Inferior parietal cortex (tissue), 1 donor: Measurements from ENCODE around the gene ITPK1.

Experiments
- DNase-seq: peaks from one replicate; pipeline ENCODE4 v3.0.0-alpha.2; 2016; ENCODE audit errors: extremely low spot score

The ITPK1 gene

GRCh38 chr14:93028724-93029076 lies 87.0 kb downstream of the ITPK1 start:
- DNase-seq, result no peak

- no peak for DNase-seq
Observed at GRCh38 chr14:93027810-93028723, 87.7 kb downstream of the ITPK1 start.

GRCh38 chr14:93026339-93026738 lies 89.4 kb downstream of the ITPK1 start:
- DNase-seq, result no peak

- no peak for DNase-seq
Observed at GRCh38 chr14:93025055-93025454, 90.7 kb downstream of the ITPK1 start.

GRCh38 chr14:93024493-93024892 lies 91.2 kb downstream of the ITPK1 start:
- no peak for DNase-seq

GRCh38 chr14:93023802-93024434 lies 91.8 kb downstream of the ITPK1 start:
- no peak for DNase-seq

- DNase-seq, result no peak
Observed at GRCh38 chr14:93023039-93023438, 92.7 kb downstream of the ITPK1 start.

GRCh38 chr14:93019970-93020369 lies 95.8 kb downstream of the ITPK1 start:
- peak; percentile 79 for DNase-seq

GRCh38 chr14:93019367-93019843 lies 96.3 kb downstream of the ITPK1 start:
- DNase-seq, result no peak

- no peak for DNase-seq
Observed at GRCh38 chr14:93018366-93018765, 97.4 kb downstream of the ITPK1 start.

GRCh38 chr14:93017898-93018297 lies 97.8 kb downstream of the ITPK1 start:
- no peak for DNase-seq

GRCh38 chr14:93017301-93017797 lies 98.4 kb downstream of the ITPK1 start:
- DNase-seq, result no peak

GRCh38 chr14:93016275-93016845 lies 99.4 kb downstream of the ITPK1 start:
- DNase-seq, result no peak

- DNase-seq, result no peak
Observed at GRCh38 chr14:93015505-93015904, 100.2 kb downstream of the ITPK1 start.

- no peak for DNase-seq
Observed at GRCh38 chr14:93015064-93015463, 100.7 kb downstream of the ITPK1 start.

GRCh38 chr14:93014058-93015023 lies 101.4 kb downstream of the ITPK1 start:
- no peak for DNase-seq

GRCh38 chr14:93012951-93013719 lies 102.6 kb downstream of the ITPK1 start:
- no peak for DNase-seq

- no peak for DNase-seq
Observed at GRCh38 chr14:93012506-93012905, 103.2 kb downstream of the ITPK1 start.

- DNase-seq, result peak; percentile 74
Observed at GRCh38 chr14:93011650-93012325, 103.9 kb downstream of the ITPK1 start.

- DNase-seq, result no peak
Observed at GRCh38 chr14:93011141-93011529, 104.6 kb downstream of the ITPK1 start.
